ENCODE measurements around the gene UPF2. TPM values are rescaled to one million over a fixed set of nuclear protein-coding genes. Genes with fewer than 3 reads are reported as not detected.

The UPF2 gene
- total RNA-seq, 1 donor from 2014 or later = 21.6 TPM

DNA sequence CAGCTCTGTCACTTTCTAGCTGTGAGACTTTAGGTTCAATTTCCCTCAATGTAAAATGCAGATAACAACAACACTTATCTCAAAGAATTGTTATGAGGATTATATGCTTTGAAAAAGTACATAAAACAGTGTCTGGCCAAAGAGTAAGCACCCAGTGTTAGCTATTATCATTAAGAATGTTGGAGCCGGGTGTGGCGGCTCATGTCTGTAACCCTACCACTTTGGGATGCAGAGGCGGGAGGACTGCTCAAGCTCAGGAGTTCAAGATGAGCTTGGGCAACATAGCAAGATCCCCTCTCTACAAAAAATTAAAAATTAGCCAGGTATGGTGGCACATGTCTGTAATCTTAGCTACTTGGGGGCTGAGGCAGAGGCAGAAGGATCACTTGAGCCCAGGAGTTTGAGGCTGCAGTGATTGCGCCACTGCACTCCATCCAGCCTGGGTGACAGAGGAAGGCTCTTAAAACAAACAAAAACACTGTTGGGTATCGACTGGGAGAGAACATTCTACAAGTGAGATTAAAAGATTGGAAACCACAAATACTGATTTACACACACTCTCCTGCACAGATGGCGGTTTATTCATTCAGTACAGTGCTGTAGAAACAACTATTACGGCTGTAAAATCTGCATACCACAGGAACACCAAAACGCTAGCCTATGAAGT is 112.2 kb downstream of the UPF2 start:
- H3K9me3 ChIP-seq = no peaks in the 10 kb centered on the region
- peaks cover 0 to 61% of the 10 kb centered on the region in 2 donors for H3K36me3 ChIP-seq
- H3K27ac ChIP-seq = no peak overlapping the region
- TF ChIP-seq, protein P1, sequence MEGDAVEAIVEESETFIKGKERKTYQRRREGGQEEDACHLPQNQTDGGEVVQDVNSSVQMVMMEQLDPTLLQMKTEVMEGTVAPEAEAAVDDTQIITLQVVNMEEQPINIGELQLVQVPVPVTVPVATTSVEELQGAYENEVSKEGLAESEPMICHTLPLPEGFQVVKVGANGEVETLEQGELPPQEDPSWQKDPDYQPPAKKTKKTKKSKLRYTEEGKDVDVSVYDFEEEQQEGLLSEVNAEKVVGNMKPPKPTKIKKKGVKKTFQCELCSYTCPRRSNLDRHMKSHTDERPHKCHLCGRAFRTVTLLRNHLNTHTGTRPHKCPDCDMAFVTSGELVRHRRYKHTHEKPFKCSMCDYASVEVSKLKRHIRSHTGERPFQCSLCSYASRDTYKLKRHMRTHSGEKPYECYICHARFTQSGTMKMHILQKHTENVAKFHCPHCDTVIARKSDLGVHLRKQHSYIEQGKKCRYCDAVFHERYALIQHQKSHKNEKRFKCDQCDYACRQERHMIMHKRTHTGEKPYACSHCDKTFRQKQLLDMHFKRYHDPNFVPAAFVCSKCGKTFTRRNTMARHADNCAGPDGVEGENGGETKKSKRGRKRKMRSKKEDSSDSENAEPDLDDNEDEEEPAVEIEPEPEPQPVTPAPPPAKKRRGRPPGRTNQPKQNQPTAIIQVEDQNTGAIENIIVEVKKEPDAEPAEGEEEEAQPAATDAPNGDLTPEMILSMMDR (IDR thresholded peaks at IDR 0.05) = no peak
- TF ChIP-seq POLR2A (IDR thresholded peaks at IDR 0.05) = no peak
- no peak for TF ChIP-seq POLR2AphosphoS5 (IDR thresholded peaks at IDR 0.05; ENCODE audit: insufficient read depth in 1 of 2, low read depth in 1 of 2)
- no peaks in the 10 kb centered on the region for H3K4me1 ChIP-seq
- no peak for DNase-seq (ENCODE audit: extremely low spot score in 2 of 2)
- H3K4me3 ChIP-seq = no peak overlapping the region
- intact Hi-C loops (cut with DNase I) = no loop called here
- no peaks in the 10 kb centered on the region for H3K27me3 ChIP-seq

DNA sequence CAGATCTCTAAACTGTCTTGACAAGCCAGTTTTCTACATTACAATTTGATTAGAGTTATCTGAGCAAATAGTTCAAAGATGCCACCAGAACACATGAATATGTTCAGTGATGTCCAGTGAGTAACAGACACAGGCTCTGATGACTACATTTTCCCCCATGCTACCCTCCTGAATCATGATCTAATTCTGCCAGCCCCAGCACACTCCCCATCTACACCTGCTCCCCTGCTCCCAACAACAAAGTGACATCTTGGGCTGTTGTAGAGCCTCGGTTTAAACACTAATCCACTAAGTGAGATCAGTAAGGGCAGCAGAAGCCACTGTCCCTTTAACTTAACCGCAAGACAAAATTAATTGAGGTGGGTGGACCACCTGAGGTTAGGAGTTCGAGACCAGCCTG is 114.9 kb downstream of the UPF2 start:
- intact Hi-C loops (cut with DNase I) = no loop called here
- peaks cover 0 to 70% of the 10 kb centered on the region in 2 donors for H3K36me3 ChIP-seq

DNA sequence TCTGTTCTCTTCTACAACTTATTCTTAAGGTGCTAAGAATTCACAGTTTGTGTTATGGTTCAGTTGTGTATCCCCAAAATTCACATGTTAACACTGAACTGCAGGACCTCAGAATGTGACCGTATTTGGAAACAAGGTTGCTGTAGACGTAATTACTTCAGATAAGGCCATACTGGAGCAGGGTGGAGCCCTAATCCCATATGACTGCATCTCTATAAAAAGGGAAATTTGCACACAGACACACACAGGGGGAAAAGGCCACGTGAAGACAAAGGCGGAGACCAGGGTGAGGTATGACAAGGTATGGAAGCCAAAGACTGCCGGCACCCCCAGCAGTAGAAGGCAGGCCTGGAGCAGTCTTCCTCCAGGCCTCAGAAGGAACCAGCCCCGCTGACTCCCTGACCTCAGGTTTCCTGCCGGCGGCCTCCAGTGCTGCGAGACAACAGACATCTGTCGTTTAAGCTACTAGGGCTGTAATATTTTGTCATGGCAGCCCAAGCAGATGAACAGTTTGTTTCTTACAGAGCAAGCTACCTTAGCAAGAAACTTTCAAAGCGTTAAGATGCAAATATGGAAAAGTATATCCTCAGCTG is 120.7 kb downstream of the UPF2 start:
- intact Hi-C loops (cut with DNase I) = no loop called here
- no peak for DNase-seq (ENCODE audit: extremely low spot score in 2 of 2)
- no peaks in the 10 kb centered on the region for H3K4me1 ChIP-seq
- H3K9me3 ChIP-seq = no peaks in the 10 kb centered on the region
- no peak for TF ChIP-seq POLR2AphosphoS5 (IDR thresholded peaks at IDR 0.05; ENCODE audit: insufficient read depth in 1 of 2, low read depth in 1 of 2)
- TF ChIP-seq, protein P1 (IDR thresholded peaks at IDR 0.05) = no peak
- no peak for TF ChIP-seq POLR2A (IDR thresholded peaks at IDR 0.05)
- H3K27me3 ChIP-seq = no peaks in the 10 kb centered on the region
- no peak overlapping the region for H3K4me3 ChIP-seq
- no peak overlapping the region for H3K27ac ChIP-seq
- peaks cover 0 to 54% of the 10 kb centered on the region in 2 donors for H3K36me3 ChIP-seq

More for the DNA sequence above, 114.9 kb downstream of the UPF2 start:
- H3K4me3 ChIP-seq = no peak overlapping the region
- no peaks in the 10 kb centered on the region for H3K4me1 ChIP-seq
- TF ChIP-seq POLR2A (IDR thresholded peaks at IDR 0.05) (no peak), POLR2AphosphoS5 (IDR thresholded peaks at IDR 0.05; ENCODE audit: insufficient read depth in 1 of 2, low read depth in 1 of 2) (no peak)
- TF ChIP-seq, protein P1 (IDR thresholded peaks at IDR 0.05) = no peak
- no peak overlapping the region for H3K27ac ChIP-seq
- DNase-seq (ENCODE audit: extremely low spot score in 2 of 2) = no peak
- no peaks in the 10 kb centered on the region for H3K9me3 ChIP-seq
- no peaks in the 10 kb centered on the region for H3K27me3 ChIP-seq

DNA sequence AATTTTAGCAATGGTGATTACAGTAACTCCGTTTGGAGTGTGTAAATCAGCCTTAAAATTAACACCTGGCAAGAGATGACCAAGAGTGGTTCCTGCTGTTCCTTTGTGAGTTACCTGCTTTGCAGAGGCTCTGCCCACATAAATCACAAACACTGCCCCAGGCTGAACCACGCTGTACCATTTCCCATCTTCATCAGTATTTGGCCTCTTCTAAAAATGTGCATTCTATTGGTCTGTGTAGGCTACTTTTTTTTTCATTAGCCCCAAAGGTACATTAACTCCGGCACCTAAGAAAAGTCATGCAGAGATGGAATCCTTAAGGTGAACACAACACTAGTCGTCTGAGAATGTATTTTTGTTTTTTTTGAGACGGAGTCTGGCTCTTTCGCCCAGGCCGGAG is 123.3 kb downstream of the UPF2 start:
- DNase-seq (ENCODE audit: extremely low spot score in 2 of 2) = peak in 1 of 2 donors; percentile 42
- Histone ChIP-seq H3K9me3 (no peaks in the 10 kb centered on the region), H3K36me3 (peaks cover 0 to 33% of the 10 kb centered on the region in 2 donors), H3K27me3 (no peaks in the 10 kb centered on the region), H3K4me3 (no peak overlapping the region), H3K4me1 (no peaks in the 10 kb centered on the region), H3K27ac (no peak overlapping the region)
- TF ChIP-seq, protein P1 (IDR thresholded peaks at IDR 0.05) = no peak
- TF ChIP-seq POLR2A (IDR thresholded peaks at IDR 0.05) = no peak
- TF ChIP-seq POLR2AphosphoS5 (IDR thresholded peaks at IDR 0.05; ENCODE audit: insufficient read depth in 1 of 2, low read depth in 1 of 2) = no peak
- intact Hi-C loops (cut with DNase I) = no loop called here

DNA sequence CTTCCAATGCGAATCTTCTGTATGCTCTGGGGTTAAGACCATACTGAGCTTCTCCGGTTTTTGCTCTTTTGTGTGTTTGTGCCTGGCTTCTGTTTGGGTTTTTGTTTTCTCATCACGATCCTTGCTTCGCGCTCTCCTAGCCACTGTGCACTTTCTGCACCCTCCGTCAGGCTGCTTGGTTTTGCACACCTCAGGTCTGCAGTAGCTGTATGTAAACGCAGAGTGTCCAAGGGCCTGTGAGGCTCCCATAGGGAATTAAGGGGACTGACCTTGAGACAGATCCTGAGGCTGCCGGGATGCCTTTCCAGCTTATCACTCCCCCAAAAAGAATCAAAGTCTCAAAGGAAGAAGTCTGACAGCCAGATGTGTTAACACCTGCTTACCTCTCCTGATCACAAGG is 124.2 kb downstream of the UPF2 start:
- DNase-seq (ENCODE audit: extremely low spot score in 2 of 2) = peak in 1 of 2 donors; percentile 65
- intact Hi-C loops (cut with DNase I) = no loop called here
- peaks cover 0 to 31% of the 10 kb centered on the region in 2 donors for H3K36me3 ChIP-seq
- H3K27ac ChIP-seq = no peak overlapping the region
- TF ChIP-seq, protein P1 (IDR thresholded peaks at IDR 0.05) = no peak
- no peak for TF ChIP-seq POLR2A (IDR thresholded peaks at IDR 0.05)
- no peak for TF ChIP-seq POLR2AphosphoS5 (IDR thresholded peaks at IDR 0.05; ENCODE audit: insufficient read depth in 1 of 2, low read depth in 1 of 2)
- no peaks in the 10 kb centered on the region for H3K4me1 ChIP-seq
- no peaks in the 10 kb centered on the region for H3K27me3 ChIP-seq
- no peak overlapping the region for H3K4me3 ChIP-seq
- no peaks in the 10 kb centered on the region for H3K9me3 ChIP-seq
